Measurements from ENCODE around the gene SH3GLB1. TPM values are rescaled to one million over a fixed set of nuclear protein-coding genes. Genes with fewer than 3 reads are reported as not detected.

The SH3GLB1 gene
- total and polyA plus RNA-seq, 2 experiments from 2014 or later: 41.5 to 57.4 TPM

DNA sequence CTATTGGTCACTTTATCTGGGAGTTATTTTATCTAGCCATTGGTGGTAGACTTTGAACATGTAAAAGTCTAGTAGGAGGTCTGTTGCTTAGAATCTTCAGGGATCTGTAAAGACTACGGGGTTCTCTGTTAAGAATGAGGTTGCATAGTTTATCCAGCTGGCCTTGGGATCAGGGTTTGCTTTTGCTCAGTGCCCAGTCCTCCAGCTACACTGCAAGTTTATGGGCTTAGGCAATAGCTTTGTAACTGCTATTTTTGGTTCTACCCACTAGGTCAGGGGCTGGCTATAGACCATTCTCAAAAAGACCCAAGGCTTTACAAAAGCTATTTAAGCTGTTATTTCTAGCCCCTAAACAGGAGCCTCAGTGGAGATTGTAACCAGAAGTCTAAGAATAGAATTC lies 9.8 kb downstream of the SH3GLB1 start:
- Histone ChIP-seq H3K36me3 (peaks cover 5% of the 10 kb centered on the region), H3K27me3 (no peaks in the 10 kb centered on the region), H3K27ac (peak overlapping the region; percentile 79)

DNA sequence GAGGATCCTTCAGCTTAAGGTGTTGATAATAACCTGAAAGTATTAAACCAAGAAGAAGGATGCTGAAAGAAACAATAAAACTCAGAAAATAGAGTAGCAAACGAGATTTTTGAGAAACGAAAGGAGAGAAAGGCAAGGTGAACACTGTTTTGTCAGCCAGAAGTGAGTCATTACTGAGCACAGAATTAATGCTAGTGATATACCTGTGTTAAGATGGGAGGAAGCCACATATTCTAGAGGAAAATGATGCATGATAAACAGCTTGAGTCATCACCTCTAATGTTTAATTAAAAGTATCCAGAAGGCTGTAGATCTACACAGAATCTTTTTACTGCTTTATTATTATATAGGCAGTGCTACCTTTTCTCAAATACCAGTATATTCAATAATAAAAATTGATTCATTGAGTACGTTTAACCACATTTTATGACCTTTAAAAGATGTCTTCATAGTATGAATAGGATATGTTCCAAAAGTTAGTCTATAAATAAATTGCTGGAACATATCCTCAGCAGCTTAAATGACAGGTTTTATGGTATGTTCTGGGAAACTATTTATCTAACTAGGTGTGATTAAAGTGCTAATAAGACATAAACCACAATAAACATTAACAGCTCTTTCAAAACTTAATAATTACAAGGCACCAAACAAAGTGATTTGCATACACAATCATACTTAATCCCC lies 10.3 kb downstream of the SH3GLB1 start:
- peaks cover 8% of the 10 kb centered on the region for H3K36me3 ChIP-seq
- peak overlapping the region; percentile 79 for H3K27ac ChIP-seq

More for the DNA sequence above, 9.8 kb downstream of the SH3GLB1 start:
- TF ChIP-seq, protein P1, sequence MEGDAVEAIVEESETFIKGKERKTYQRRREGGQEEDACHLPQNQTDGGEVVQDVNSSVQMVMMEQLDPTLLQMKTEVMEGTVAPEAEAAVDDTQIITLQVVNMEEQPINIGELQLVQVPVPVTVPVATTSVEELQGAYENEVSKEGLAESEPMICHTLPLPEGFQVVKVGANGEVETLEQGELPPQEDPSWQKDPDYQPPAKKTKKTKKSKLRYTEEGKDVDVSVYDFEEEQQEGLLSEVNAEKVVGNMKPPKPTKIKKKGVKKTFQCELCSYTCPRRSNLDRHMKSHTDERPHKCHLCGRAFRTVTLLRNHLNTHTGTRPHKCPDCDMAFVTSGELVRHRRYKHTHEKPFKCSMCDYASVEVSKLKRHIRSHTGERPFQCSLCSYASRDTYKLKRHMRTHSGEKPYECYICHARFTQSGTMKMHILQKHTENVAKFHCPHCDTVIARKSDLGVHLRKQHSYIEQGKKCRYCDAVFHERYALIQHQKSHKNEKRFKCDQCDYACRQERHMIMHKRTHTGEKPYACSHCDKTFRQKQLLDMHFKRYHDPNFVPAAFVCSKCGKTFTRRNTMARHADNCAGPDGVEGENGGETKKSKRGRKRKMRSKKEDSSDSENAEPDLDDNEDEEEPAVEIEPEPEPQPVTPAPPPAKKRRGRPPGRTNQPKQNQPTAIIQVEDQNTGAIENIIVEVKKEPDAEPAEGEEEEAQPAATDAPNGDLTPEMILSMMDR (IDR thresholded peaks at IDR 0.05; ENCODE audit: low read depth, low read length): no peak
- Histone ChIP-seq H3K4me1 (ENCODE audit: low read depth) (peaks cover 65% of the 10 kb centered on the region), H3K4me3 (no peak overlapping the region), H3K9me3 (ENCODE audit: low read depth) (no peaks in the 10 kb centered on the region)
- DNase-seq (ENCODE audit: low read depth in 1 of 2, low spot score in 1 of 2): peak; percentile 23 to 41

DNA sequence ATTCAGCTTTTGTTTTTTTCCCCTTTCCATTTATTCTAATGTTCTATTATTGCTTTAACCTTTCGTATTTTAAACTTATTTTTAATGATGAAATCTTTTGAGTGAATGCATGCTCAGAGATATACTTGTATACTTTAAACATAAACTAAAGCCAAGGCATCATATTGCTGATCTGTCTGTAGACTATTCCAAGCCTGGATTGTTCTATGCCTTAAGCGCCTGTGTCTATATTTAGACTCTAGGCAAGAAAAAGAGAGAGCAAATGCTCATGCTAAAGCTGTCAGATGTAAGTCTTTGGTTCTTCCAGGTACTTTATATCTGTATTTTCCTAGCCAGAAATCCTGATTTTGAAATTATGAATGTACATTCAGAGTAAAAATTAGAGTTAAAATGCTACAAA lies 14.4 kb downstream of the SH3GLB1 start:
- peaks cover 39% of the 10 kb centered on the region for H3K4me1 ChIP-seq (ENCODE audit: low read depth)
- peak overlapping the region; percentile 87 for H3K27ac ChIP-seq
- H3K9me3 ChIP-seq (ENCODE audit: low read depth): no peaks in the 10 kb centered on the region
- TF ChIP-seq, protein P1 (IDR thresholded peaks at IDR 0.05; ENCODE audit: low read depth, low read length): no peak
- peak in 1 of 2 donors; percentile 58 for DNase-seq (ENCODE audit: low read depth in 1 of 2, low spot score in 1 of 2)
- peaks cover 18% of the 10 kb centered on the region for H3K36me3 ChIP-seq
- H3K27me3 ChIP-seq: no peaks in the 10 kb centered on the region
- no peak overlapping the region for H3K4me3 ChIP-seq

More for the DNA sequence above, 10.3 kb downstream of the SH3GLB1 start:
- Histone ChIP-seq H3K9me3 (ENCODE audit: low read depth) (no peaks in the 10 kb centered on the region), H3K4me1 (ENCODE audit: low read depth) (peaks cover 62% of the 10 kb centered on the region), H3K4me3 (no peak overlapping the region), H3K27me3 (no peaks in the 10 kb centered on the region)
- DNase-seq (ENCODE audit: low read depth in 1 of 2, low spot score in 1 of 2): no peak
- TF ChIP-seq, protein P1 (IDR thresholded peaks at IDR 0.05; ENCODE audit: low read depth, low read length): no peak

DNA sequence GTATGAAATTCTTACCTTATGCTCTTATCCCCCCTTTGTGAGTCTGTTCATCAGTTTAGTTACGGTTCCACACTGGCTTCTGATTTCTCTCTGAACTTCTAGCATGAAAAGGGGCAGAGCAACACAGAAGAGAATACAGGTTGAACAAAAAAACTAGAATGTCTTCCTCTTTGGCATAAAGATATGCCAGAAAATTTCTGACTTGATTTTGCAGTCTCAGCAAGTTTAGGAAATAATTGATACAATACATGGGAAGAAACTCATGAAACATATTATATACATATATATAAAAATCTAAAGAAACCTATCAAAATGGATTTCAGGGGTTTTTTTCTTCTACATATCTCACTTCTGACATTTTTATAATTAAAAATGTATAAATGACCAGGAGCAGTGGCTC lies 27.0 kb downstream of the SH3GLB1 start:
- no peaks in the 10 kb centered on the region for H3K27me3 ChIP-seq
- H3K4me1 ChIP-seq (ENCODE audit: low read depth): peaks cover 8% of the 10 kb centered on the region
- TF ChIP-seq, protein P1 (IDR thresholded peaks at IDR 0.05; ENCODE audit: low read depth, low read length): no peak
- H3K36me3 ChIP-seq: peaks cover 38% of the 10 kb centered on the region
- H3K27ac ChIP-seq: peak overlapping the region; percentile 46
- DNase-seq (ENCODE audit: low read depth in 1 of 2, low spot score in 1 of 2): no peak
- H3K4me3 ChIP-seq: no peak overlapping the region
- no peaks in the 10 kb centered on the region for H3K9me3 ChIP-seq (ENCODE audit: low read depth)

DNA sequence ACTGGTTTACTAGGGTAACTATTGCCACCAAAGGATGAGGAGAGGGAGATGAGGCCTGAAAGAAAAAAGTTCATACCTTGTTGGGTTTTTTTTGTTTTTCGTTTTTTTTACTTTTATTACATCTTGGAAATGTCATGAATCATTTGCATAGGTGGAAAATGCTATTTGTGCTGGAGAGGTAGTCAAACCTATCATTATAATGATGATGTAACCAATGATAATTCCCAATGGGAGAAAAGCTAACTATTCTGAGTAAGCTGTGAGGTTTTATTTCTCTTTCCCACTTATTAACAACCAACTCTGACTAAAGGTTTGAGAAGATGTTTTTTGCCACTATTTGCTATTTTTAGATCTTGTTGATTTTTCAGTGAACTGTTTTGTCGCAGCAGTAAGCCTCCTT lies 29.0 kb downstream of the SH3GLB1 start:
- peak overlapping the region; percentile 57 for H3K27ac ChIP-seq
- H3K9me3 ChIP-seq (ENCODE audit: low read depth): no peaks in the 10 kb centered on the region
- H3K4me3 ChIP-seq: no peak overlapping the region
- H3K27me3 ChIP-seq: no peaks in the 10 kb centered on the region
- peaks cover 40% of the 10 kb centered on the region for H3K36me3 ChIP-seq
- TF ChIP-seq, protein P1 (IDR thresholded peaks at IDR 0.05; ENCODE audit: low read depth, low read length): no peak
- DNase-seq (ENCODE audit: low read depth in 1 of 2, low spot score in 1 of 2): no peak
- peaks cover 8% of the 10 kb centered on the region for H3K4me1 ChIP-seq (ENCODE audit: low read depth)
